Nephron (organoid): ENCODE results near the gene STMN1.

Experiments
- H3K27ac Mint-ChIP-seq, 3 experiments: 2 replicates each; pipeline ENCODE4 v1.8.0; 2020; ENCODE audit warnings: mixed read lengths in 3 of 3, mild to moderate bottlenecking in 2 of 3, moderate library complexity in 1 of 3
- H3K27me3 Mint-ChIP-seq: 2 replicates; pipeline ENCODE4 v1.8.0; 2021; ENCODE audit warnings: low read depth, mild to moderate bottlenecking, moderate library complexity, mixed read lengths
- H3K36me3 Mint-ChIP-seq: 2 replicates; pipeline ENCODE4 v1.8.0; 2020; ENCODE audit warnings: low read depth, mixed read lengths
- H3K4me1 Mint-ChIP-seq: 2 replicates; pipeline ENCODE4 v1.8.0; 2020; ENCODE audit warnings: mixed read lengths
- H3K4me3 Mint-ChIP-seq, 3 experiments: 2 replicates each; pipeline ENCODE4 v1.8.0; 2020; ENCODE audit warnings: mild to moderate bottlenecking in 3 of 3, mixed read lengths in 3 of 3, moderate library complexity in 2 of 3
- H3K9me3 Mint-ChIP-seq: 2 replicates; pipeline ENCODE4 v1.8.0; 2020; ENCODE audit warnings: mixed read lengths
- CTCF ChIP-seq, 3 experiments: fragments of 200-600 bp; sonication (generic); IDR thresholded peaks; one replicate each; pipeline ENCODE4 v1.5.0; 2021; ENCODE audit warnings: antibody characterized with exemption in 3 of 3; ENCODE audit not compliant: unreplicated experiment in 3 of 3

Gene STMN1

DNA sequence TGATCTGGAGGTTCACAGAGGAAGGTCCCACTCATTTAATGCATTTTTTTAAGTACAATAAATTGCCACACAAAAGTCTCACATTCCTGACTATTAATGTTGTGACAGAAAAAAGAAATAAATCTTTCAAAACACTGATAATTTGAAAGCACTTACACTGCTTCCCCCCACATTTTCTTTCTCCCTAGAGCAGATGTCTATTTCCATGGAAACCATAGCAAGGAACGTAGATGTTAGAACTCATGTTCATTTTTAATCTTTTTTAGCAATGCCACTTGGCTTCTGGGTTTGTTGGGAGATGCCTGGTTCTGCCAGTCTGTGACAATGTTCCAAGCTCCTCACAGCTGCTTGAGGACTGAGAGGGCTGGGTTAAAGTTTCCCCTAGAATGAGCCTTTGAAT lies 1.9 kb upstream of the STMN1 start:
- Mint-ChIP-seq H3K4me3 (peak overlapping the region; percentile 48 to 98 (median 52)), H3K27me3 (no peaks in the 10 kb centered on the region), H3K4me1 (peaks cover 30% of the 10 kb centered on the region), H3K27ac (peak overlapping the region in 2 of 3 experiments; percentile 97 to 98), H3K36me3 (peaks cover 16% of the 10 kb centered on the region), H3K9me3 (no peaks in the 10 kb centered on the region)
- no peak for TF ChIP-seq CTCF (IDR thresholded peaks at IDR 0.05; ENCODE audit: unreplicated experiment in 3 of 3)

DNA sequence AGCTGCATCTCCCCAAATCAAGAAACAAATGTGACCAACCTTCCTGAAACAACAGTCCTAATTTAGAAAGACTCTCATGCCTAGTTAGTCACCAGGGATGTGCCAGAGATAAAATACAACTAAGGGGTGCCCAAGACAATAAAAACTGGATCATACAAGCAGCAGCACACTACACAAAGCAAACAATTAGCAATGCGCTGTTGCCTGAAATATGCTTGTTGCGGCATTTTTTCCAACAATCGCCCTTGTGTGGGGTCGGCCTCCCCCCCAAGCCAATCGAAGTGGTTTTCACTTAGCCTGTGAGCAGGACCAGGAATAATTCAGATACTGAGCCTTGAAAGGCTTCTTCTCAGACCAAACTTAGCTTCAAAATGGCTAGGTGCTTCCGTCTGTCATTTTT lies 1.4 kb upstream of the STMN1 start:
- H3K4me3 Mint-ChIP-seq: peak overlapping the region; percentile 92 to 98 (median 96)
- no peaks in the 10 kb centered on the region for H3K27me3 Mint-ChIP-seq
- peak overlapping the region; percentile 71 to 98 (median 97) for H3K27ac Mint-ChIP-seq
- H3K36me3 Mint-ChIP-seq: peaks cover 22% of the 10 kb centered on the region
- peaks cover 36% of the 10 kb centered on the region for H3K4me1 Mint-ChIP-seq
- H3K9me3 Mint-ChIP-seq: no peaks in the 10 kb centered on the region
- no peak for TF ChIP-seq CTCF (IDR thresholded peaks at IDR 0.05; ENCODE audit: unreplicated experiment in 3 of 3)

DNA sequence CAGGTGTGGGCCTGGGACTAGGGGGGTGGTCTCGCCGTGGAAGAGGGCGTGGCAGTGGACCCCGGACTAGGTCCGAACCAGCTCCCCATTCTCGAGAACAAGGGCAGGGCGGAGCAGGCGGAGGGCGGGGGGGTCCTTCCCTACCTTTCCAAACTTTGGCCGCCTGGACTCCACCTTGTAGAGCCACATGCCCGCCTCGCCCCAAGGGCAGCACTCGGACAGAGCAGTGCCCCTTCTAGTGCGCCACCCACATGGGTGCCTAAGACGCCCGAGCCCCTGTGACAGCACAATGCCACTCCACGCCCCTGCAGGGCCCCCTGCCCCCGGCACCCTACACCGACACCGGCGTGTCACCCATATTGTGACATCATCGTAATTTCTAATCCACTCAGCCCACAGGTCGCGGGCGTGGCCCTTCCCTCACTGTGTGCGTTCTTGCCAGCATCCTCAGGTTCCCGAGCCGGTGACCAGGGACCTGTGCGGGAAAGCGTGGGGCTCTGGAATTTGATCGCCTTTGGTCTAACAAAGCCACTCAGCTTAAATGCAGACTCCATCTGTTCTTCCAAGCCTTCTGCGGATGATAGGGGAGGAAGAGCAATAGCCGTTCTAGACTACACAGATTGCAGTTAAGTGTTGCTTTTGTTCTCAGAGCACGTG lies 553 bp upstream of the STMN1 start:
- H3K9me3 Mint-ChIP-seq: no peaks in the 10 kb centered on the region
- H3K4me1 Mint-ChIP-seq: peaks cover 39% of the 10 kb centered on the region
- H3K27me3 Mint-ChIP-seq: no peaks in the 10 kb centered on the region
- H3K4me3 Mint-ChIP-seq: peak overlapping the region; percentile 92 to 98 (median 96)
- peaks cover 27% of the 10 kb centered on the region for H3K36me3 Mint-ChIP-seq
- H3K27ac Mint-ChIP-seq: peak overlapping the region; percentile 71 to 98 (median 97)
- no peak for TF ChIP-seq CTCF (IDR thresholded peaks at IDR 0.05; ENCODE audit: unreplicated experiment in 3 of 3)

DNA sequence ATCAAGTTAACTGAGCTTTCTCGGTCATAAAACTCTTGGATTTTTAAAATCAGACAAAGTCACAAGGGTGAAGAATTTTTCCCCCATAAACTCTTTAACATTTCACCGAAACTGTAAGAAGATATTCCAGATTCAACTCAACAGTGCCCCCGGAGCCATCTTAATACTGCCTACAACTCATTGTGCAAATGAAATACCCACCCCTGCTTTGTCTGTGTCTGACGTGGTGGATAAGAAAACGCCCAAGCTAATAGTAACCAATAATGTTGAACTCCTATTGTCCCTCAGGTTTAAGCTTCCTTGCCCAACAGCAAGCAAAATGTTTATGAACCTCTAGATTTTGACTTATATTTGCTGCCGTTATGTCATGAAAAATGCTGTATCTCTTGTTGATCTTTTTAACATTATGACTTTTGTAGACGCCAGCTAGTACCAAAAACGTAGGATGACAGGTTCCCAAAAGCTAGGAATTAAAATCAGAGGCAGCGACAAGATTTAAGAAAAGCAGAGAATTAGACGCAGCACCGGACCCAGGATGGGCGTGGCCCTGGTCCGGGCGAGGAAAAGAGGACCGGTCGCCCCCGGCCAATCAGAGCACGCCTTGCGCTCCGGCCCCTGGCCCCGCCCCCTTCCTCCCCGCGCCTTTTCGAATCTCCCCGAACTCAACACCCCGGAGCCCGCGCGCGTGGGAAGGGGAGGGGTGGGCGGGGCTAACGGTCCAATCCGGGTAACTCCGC lies 1.1 kb downstream of the STMN1 start:
- Mint-ChIP-seq H3K4me3 (peak overlapping the region; percentile 96 to 100 (median 98)), H3K9me3 (no peaks in the 10 kb centered on the region), H3K4me1 (peaks cover 50% of the 10 kb centered on the region)

GRCh38 chr1:25903986-25904385 lies 2.2 kb downstream of the STMN1 start:
- Mint-ChIP-seq H3K36me3 (peaks cover 51% of the 10 kb centered on the region), H3K27ac (peak overlapping the region; percentile 97 to 99 (median 98)), H3K27me3 (no peaks in the 10 kb centered on the region), H3K9me3 (no peaks in the 10 kb centered on the region), H3K4me1 (peaks cover 56% of the 10 kb centered on the region), H3K4me3 (peak overlapping the region; percentile 96 to 100 (median 98))
- TF ChIP-seq CTCF (IDR thresholded peaks at IDR 0.05; ENCODE audit: unreplicated experiment in 3 of 3): no peak

More for the DNA sequence above, 1.1 kb downstream of the STMN1 start:
- Mint-ChIP-seq H3K36me3 (peaks cover 43% of the 10 kb centered on the region), H3K27ac (peak overlapping the region; percentile 97 to 99 (median 98)), H3K27me3 (no peaks in the 10 kb centered on the region)
- TF ChIP-seq CTCF (IDR thresholded peaks at IDR 0.05; ENCODE audit: unreplicated experiment in 3 of 3): no peak
